Osteoblast (primary cell): ENCODE results near the gene GH1. TPM values are rescaled to one million over a fixed set of nuclear protein-coding genes. Genes with fewer than 3 reads are reported as not detected.

ENCODE experiments used
- DNase-seq: peaks from one replicate; pipeline ENCODE4 v3.0.0; 2011; ENCODE audit warnings: low spot score, mixed read lengths; ENCODE audit not compliant: insufficient read length; ENCODE audit errors: missing footprints
- H2AFZ ChIP-seq: 2 replicates; pipeline ENCODE4 v1.6.0; 2011; ENCODE audit warnings: mild to moderate bottlenecking, low read length
- H3K27ac ChIP-seq: 2 replicates; pipeline ENCODE4 v1.5.1; 2011; ENCODE audit warnings: mild to moderate bottlenecking, low read depth, low read length, moderate library complexity
- H3K27me3 ChIP-seq: 2 replicates; pipeline ENCODE4 v1.6.0; 2012; ENCODE audit warnings: mild to moderate bottlenecking, control low read depth, inconsistent platforms, low read length, moderate library complexity; ENCODE audit not compliant: insufficient read depth
- H3K36me3 ChIP-seq: 2 replicates; pipeline ENCODE4 v1.5.1; 2011; ENCODE audit warnings: mild to moderate bottlenecking, low read length, control low read depth, moderate library complexity; ENCODE audit not compliant: insufficient read depth
- H3K4me1 ChIP-seq: 2 replicates; pipeline ENCODE4 v1.5.1; 2011; ENCODE audit warnings: mild to moderate bottlenecking, low read length, control low read depth, moderate library complexity; ENCODE audit not compliant: insufficient read depth
- H3K4me2 ChIP-seq: 2 replicates; pipeline ENCODE4 v1.6.0; 2011; ENCODE audit warnings: mild to moderate bottlenecking, low read length; ENCODE audit not compliant: insufficient read depth
- H3K4me3 ChIP-seq: fragments of 200-600 bp; sonication (generic); 3 replicates; pipeline ENCODE4 v1.5.1; 2012; ENCODE audit warnings: mild to moderate bottlenecking, low read length, inconsistent platforms; ENCODE audit not compliant: insufficient read depth
- H3K79me2 ChIP-seq: 2 replicates; pipeline ENCODE4 v1.6.0; 2012; ENCODE audit warnings: mild to moderate bottlenecking, low read length, control low read depth, inconsistent platforms; ENCODE audit not compliant: insufficient read depth
- H3K9me3 ChIP-seq: 2 replicates; pipeline ENCODE4 v1.5.1; 2011; ENCODE audit warnings: low read depth, low read length, control low read depth
- H4K20me1 ChIP-seq: 2 replicates; pipeline ENCODE4 v1.6.0; 2012; ENCODE audit warnings: mild to moderate bottlenecking, low read length, control low read depth; ENCODE audit not compliant: insufficient read depth
- CTCF ChIP-seq: IDR thresholded peaks from 2 replicates; pipeline ENCODE4 v1.5.1; 2011; ENCODE audit warnings: mild to moderate bottlenecking, low read depth, low read length, moderate library complexity; ENCODE audit errors: extremely low read depth
- total RNA-seq: library from RNA; depleted of rRNA; stranded (reverse); fragments of >200 nt; gene quantifications from 2 replicates; pipeline ENCODE4 v1.2.3, GENCODE V29; 2012

The GH1 gene
- total RNA-seq, 1 donor, result not detected

DNA sequence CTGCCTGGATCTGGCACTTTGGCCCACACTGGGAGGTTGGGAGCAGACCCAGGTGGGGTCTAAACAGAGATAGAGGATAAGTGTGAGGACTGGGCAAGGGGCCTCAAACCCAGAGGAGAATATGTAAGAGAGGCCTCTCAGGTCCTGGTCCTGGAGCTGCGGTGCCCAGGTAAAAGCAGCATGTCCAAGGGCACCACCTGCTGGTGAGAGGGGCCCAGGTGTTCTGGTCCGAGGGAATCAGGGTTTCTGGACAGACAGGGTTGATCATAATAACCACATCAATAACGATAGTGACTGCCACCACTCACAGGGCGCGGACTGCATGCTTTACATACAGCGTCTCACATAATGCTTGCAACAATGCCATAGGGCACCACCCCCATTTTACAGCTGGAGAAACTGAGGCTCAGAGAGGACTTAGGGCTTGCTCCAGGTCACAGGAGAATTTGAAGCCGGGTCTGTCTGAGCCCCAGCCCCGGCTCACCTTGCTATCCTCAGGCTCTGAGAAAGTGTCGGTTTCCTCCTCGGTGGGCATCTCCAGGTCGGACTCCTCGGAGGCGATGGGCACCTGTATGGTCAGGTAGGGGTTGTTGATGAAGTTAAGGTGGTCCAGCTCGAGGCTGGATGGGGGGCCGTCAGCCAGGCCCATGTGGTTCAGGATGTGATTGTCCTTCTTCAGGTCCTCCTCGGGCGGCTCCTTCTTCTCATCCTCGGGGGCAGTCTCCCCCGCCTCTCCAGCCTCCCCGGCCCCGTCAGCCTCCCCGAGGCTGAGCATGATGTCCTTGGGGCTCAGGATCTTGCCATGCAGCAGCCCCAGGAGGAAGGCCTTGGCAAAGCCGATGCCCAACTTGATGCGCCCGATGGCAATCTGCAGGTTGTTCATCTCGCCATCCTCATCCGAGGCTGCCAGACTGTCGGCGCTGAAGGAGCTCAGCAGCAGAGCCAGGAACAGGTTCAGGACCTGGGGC, 32.6 kb upstream of the GH1 start:
- no peak for TF ChIP-seq CTCF
- no peak for DNase-seq
- Histone ChIP-seq H3K4me3 (no peak overlapping the region), H2AFZ (no peak overlapping the region), H3K9me3 (no peaks in the 10 kb centered on the region), H3K4me2 (no peak overlapping the region), H4K20me1 (no peaks in the 10 kb centered on the region), H3K79me2 (no peaks in the 10 kb centered on the region), H3K27ac (no peak overlapping the region), H3K36me3 (no peaks in the 10 kb centered on the region), H3K4me1 (no peaks in the 10 kb centered on the region), H3K27me3 (peaks cover 3% of the 10 kb centered on the region)

- Histone ChIP-seq H4K20me1 (no peaks in the 10 kb centered on the region), H3K36me3 (no peaks in the 10 kb centered on the region), H3K79me2 (no peaks in the 10 kb centered on the region), H3K4me2 (no peak overlapping the region), H3K27ac (no peak overlapping the region), H3K9me3 (no peaks in the 10 kb centered on the region), H2AFZ (no peak overlapping the region), H3K4me3 (no peak overlapping the region), H3K27me3 (peaks cover 3% of the 10 kb centered on the region), H3K4me1 (no peaks in the 10 kb centered on the region)
- TF ChIP-seq CTCF, result no peak
- DNase-seq, result no peak
Measured at GRCh38 chr17:63949576-63950250, 31.1 kb upstream of the GH1 start.

GRCh38 chr17:63948521-63948920, 29.9 kb upstream of the GH1 start:
- no peaks in the 10 kb centered on the region for H3K4me1 ChIP-seq
- no peaks in the 10 kb centered on the region for H3K9me3 ChIP-seq
- no peak overlapping the region for H3K27ac ChIP-seq
- H2AFZ ChIP-seq, result no peak overlapping the region
- peaks cover 3% of the 10 kb centered on the region for H3K27me3 ChIP-seq
- H3K79me2 ChIP-seq, result no peaks in the 10 kb centered on the region
- TF ChIP-seq CTCF, result no peak
- H3K4me2 ChIP-seq, result no peak overlapping the region
- no peak for DNase-seq
- no peak overlapping the region for H3K4me3 ChIP-seq
- H4K20me1 ChIP-seq, result no peaks in the 10 kb centered on the region
- H3K36me3 ChIP-seq, result no peaks in the 10 kb centered on the region
